WI38 (cell line): ENCODE measurements around the gene TTC39C.

Source experiments
- H3K4me3 ChIP-seq: 2 replicates; pipeline ENCODE4 v1.5.1; 2011; ENCODE audit warnings: low read depth, mild to moderate bottlenecking, control low read depth, low read length
- CTCF ChIP-seq: IDR thresholded peaks from 2 replicates; pipeline ENCODE4 v1.5.1; 2012; ENCODE audit warnings: low read depth, mild to moderate bottlenecking, control low read depth, low read length

Gene TTC39C

GRCh38 chr18:24080861-24081260 lies 66.3 kb downstream of the TTC39C start:
- H3K4me3 ChIP-seq = no peak overlapping the region

GRCh38 chr18:24083550-24083949 lies 69.0 kb downstream of the TTC39C start:
- no peak for TF ChIP-seq CTCF

More at GRCh38 chr18:24080861-24081260, 66.3 kb downstream of the TTC39C start:
- no peak for TF ChIP-seq CTCF

GRCh38 chr18:24086082-24086481 lies 71.5 kb downstream of the TTC39C start:
- TF ChIP-seq CTCF = no peak
- H3K4me3 ChIP-seq = no peak overlapping the region

More at GRCh38 chr18:24083550-24083949, 69.0 kb downstream of the TTC39C start:
- no peak overlapping the region for H3K4me3 ChIP-seq

GRCh38 chr18:24089076-24089475 lies 74.5 kb downstream of the TTC39C start:
- no peak for TF ChIP-seq CTCF
- H3K4me3 ChIP-seq = no peak overlapping the region

- TF ChIP-seq CTCF = no peak
These were observed 75.2 kb downstream of the TTC39C start for GRCh38 chr18:24089515-24090337.

GRCh38 chr18:24090876-24091275 lies 76.3 kb downstream of the TTC39C start:
- TF ChIP-seq CTCF = no peak

More at GRCh38 chr18:24089515-24090337, 75.2 kb downstream of the TTC39C start:
- no peak overlapping the region for H3K4me3 ChIP-seq

GRCh38 chr18:24094561-24094960 lies 80.0 kb downstream of the TTC39C start:
- no peak for TF ChIP-seq CTCF
- H3K4me3 ChIP-seq = no peak overlapping the region

More at GRCh38 chr18:24090876-24091275, 76.3 kb downstream of the TTC39C start:
- no peak overlapping the region for H3K4me3 ChIP-seq
